ENCODE results near the gene HOXA2.

Gene HOXA2

GRCh38 chr7:27125986-27126394, 23.5 kb upstream of the HOXA2 start (continued):
- TF ChIP-seq TRIM28 (IDR thresholded peaks at IDR 0.05; ENCODE audit: borderline replicate concordance, low read length) (no peak), ZBTB6 (tag by site-specific recombination; IDR thresholded peaks at IDR 0.05) (no peak), KLF1 (tag by site-specific recombination; IDR thresholded peaks at IDR 0.05) (no peak), ZNF221 (tag by site-specific recombination; IDR thresholded peaks at IDR 0.05; ENCODE audit: borderline replicate concordance) (no peak), ZBTB21 (tag by site-specific recombination; IDR thresholded peaks at IDR 0.05) (0 out of 2 replicates have a peak, but pooled peaks have one; percentile 16), ZNF311 (tag by site-specific recombination; IDR thresholded peaks at IDR 0.05; ENCODE audit: borderline replicate concordance) (no peak), ZSCAN30 (tag by site-specific recombination; IDR thresholded peaks at IDR 0.05) (peak; percentile 80), PRDM2 (tag by site-specific recombination; IDR thresholded peaks at IDR 0.05; ENCODE audit: borderline replicate concordance) (no peak), ZBTB17 (tag by site-specific recombination; IDR thresholded peaks at IDR 0.05) (peak; percentile 45; the same call in 1 of the 2 replicates), ZNF114 (tag by site-specific recombination; IDR thresholded peaks at IDR 0.05) (no peak), ZNF843 (tag by site-specific recombination; IDR thresholded peaks at IDR 0.05) (peak; percentile 46; the same call in 1 of the 2 replicates), ZNF184 (tag by site-specific recombination; IDR thresholded peaks at IDR 0.05) (no peak), FEZF1 (tag by site-specific recombination; IDR thresholded peaks at IDR 0.05) (peak; percentile 80), HOXA7 (CRISPR knock-in tag; IDR thresholded peaks at IDR 0.05; ENCODE audit: borderline replicate concordance) (no peak), ZNF776 (tag by site-specific recombination; IDR thresholded peaks at IDR 0.05; ENCODE audit: borderline replicate concordance) (no peak), PRDM6 (tag by site-specific recombination; IDR thresholded peaks at IDR 0.05) (peak; percentile 91)
- TF ChIP-seq, protein P1, sequence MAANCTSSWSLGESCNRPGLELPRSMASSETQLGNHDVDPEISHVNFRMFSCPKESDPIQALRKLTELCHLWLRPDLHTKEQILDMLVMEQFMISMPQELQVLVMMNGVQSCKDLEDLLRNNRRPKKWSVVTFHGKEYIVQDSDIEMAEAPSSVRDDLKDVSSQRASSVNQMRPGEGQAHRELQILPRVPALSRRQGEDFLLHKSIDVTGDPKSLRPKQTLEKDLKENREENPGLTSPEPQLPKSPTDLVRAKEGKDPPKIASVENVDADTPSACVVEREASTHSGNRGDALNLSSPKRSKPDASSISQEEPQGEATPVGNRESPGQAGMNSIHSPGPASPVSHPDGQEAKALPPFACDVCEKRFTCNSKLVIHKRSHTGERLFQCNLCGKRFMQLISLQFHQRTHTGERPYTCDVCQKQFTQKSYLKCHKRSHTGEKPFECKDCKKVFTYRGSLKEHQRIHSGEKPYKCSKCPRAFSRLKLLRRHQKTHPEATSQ (tag by site-specific recombination; IDR thresholded peaks at IDR 0.05), result no peak
- TF ChIP-seq, protein P2, sequence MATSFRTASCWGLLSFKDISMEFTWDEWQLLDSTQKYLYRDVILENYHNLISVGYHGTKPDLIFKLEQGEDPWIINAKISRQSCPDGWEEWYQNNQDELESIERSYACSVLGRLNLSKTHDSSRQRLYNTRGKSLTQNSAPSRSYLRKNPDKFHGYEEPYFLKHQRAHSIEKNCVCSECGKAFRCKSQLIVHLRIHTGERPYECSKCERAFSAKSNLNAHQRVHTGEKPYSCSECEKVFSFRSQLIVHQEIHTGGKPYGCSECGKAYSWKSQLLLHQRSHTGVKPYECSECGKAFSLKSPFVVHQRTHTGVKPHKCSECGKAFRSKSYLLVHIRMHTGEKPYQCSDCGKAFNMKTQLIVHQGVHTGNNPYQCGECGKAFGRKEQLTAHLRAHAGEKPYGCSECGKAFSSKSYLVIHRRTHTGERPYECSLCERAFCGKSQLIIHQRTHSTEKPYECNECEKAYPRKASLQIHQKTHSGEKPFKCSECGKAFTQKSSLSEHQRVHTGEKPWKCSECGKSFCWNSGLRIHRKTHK (tag by site-specific recombination; IDR thresholded peaks at IDR 0.05), result no peak
- TF ChIP-seq, protein P3, sequence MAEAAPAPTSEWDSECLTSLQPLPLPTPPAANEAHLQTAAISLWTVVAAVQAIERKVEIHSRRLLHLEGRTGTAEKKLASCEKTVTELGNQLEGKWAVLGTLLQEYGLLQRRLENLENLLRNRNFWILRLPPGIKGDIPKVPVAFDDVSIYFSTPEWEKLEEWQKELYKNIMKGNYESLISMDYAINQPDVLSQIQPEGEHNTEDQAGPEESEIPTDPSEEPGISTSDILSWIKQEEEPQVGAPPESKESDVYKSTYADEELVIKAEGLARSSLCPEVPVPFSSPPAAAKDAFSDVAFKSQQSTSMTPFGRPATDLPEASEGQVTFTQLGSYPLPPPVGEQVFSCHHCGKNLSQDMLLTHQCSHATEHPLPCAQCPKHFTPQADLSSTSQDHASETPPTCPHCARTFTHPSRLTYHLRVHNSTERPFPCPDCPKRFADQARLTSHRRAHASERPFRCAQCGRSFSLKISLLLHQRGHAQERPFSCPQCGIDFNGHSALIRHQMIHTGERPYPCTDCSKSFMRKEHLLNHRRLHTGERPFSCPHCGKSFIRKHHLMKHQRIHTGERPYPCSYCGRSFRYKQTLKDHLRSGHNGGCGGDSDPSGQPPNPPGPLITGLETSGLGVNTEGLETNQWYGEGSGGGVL (tag by site-specific recombination; IDR thresholded peaks at IDR 0.05), result peak; percentile 24; the same call in 1 of the 2 replicates

Data from HEK293 (cell line).